Lung (tissue), 16 donors: Measurements from ENCODE around the gene CPS1. TPM values are rescaled to one million over a fixed set of nuclear protein-coding genes. Genes with fewer than 3 reads are reported as not detected.

Source experiments
- ATAC-seq: fragments of 200-7000 bp; cut with Tn5 transposase; one replicate; pipeline ENCODE4 v1.9.1; 2020; ENCODE audit warnings: moderate number of reproducible peaks; ENCODE audit not compliant: insufficient read depth, low FRiP score
- DNase-seq, 3 donors: peaks; one replicate each; pipeline ENCODE4 v3.0.0-alpha.2; 2013 to 2017
- H3K27ac ChIP-seq, 2 donors: one replicate each; pipeline ENCODE4 v1.5.1; 2013; ENCODE audit warnings: mild to moderate bottlenecking in 2 of 2, moderate library complexity in 2 of 2, control low read depth in 1 of 2, inconsistent platforms in 1 of 2, low read depth in 1 of 2, low read length in 1 of 2
- H3K27me3 ChIP-seq, 3 donors: one replicate each; pipeline ENCODE4 v1.5.1; 2013; ENCODE audit warnings: low read length in 2 of 3; ENCODE audit not compliant: control insufficient read depth in 3 of 3, insufficient read depth in 3 of 3
- H3K36me3 ChIP-seq, 4 donors: one replicate each; pipeline ENCODE4 v1.5.1; 2013; ENCODE audit warnings: low read length in 4 of 4, mild to moderate bottlenecking in 1 of 4, moderate library complexity in 1 of 4; ENCODE audit not compliant: control insufficient read depth in 4 of 4, insufficient read depth in 4 of 4
- H3K4me1 ChIP-seq, 5 donors: one replicate each; pipeline ENCODE4 v1.5.1; 2013; ENCODE audit warnings: low read length in 5 of 5, mild to moderate bottlenecking in 2 of 5, moderate library complexity in 1 of 5; ENCODE audit not compliant: control insufficient read depth in 5 of 5, insufficient read depth in 5 of 5
- H3K4me3 ChIP-seq: one replicate; pipeline ENCODE4 v1.5.1; 2013; ENCODE audit warnings: mild to moderate bottlenecking, control low read depth, moderate library complexity
- H3K9ac ChIP-seq, 2 donors: one replicate each; pipeline ENCODE4 v1.5.1; 2013; ENCODE audit warnings: low read length in 2 of 2, control low read depth in 1 of 2; ENCODE audit not compliant: insufficient read depth in 1 of 2
- H3K9me3 ChIP-seq, 4 donors: one replicate each; pipeline ENCODE4 v1.5.1; 2013; ENCODE audit warnings: low read length in 3 of 4, mild to moderate bottlenecking in 1 of 4, moderate library complexity in 1 of 4; ENCODE audit not compliant: control insufficient read depth in 4 of 4, insufficient read depth in 3 of 4
- CTCF ChIP-seq: IDR thresholded peaks from 2 replicates; pipeline ENCODE4 v1.5.1; 2012; ENCODE audit warnings: mild to moderate bottlenecking; ENCODE audit errors: control extremely low read depth, extremely low read depth
- WGBS, 2 donors: extraction: QIAGEN DNeasy Blood & Tissue Kit; methylation state at CpG; one replicate each; pipeline ENCODE4 v1.1.7; 2013; 5-methylcytosine and 5-hydroxymethylcytosine counted together
- long read RNA-seq, 5 donors: transcript quantifications; one replicate each; lab custom pipeline, GENCODE V29; 2026
- polyA plus RNA-seq, 2 donors: library from polyadenylated mRNA; stranded (reverse); fragments of 200-250 nt; gene quantifications; one replicate each; pipeline ENCODE4 v1.2.1, GENCODE V29; 2013
- total RNA-seq, 2 donors: library from RNA; depleted of rRNA in 1 of 2; stranded (reverse); fragments of >200 nt in 1 of 2; gene quantifications; one replicate each; pipeline ENCODE4 v1.2.1, GENCODE V29; 2014 to 2021
- donor health status: control.
- donor health status: control.
- donor health status: Bipolar disorder and iron deficiency.
- donor health status: healthy.
- donor health status: DM: yes; HTN: yes; CAD: no.

Gene CPS1
- 1 to 10 TPM; 3.1 to 5.0 TPM for total RNA-seq
- under 1 TPM; 0.35 to 0.57 TPM for polyA plus RNA-seq
- long read RNA-seq, donor 1, full-length matches to known transcripts, result 1 of 1 reads
- long read RNA-seq, donor 1, partial matches to known transcripts, result 0 of 1 reads
- long read RNA-seq, donor 1, other reads (novel, unspliced or antisense), result 0 of 1 reads
- long read RNA-seq, donor 2, full-length matches to known transcripts, result 1 of 1 reads
- long read RNA-seq, donor 2, partial matches to known transcripts, result 0 of 1 reads
- long read RNA-seq, donor 2, other reads (novel, unspliced or antisense), result 0 of 1 reads
- long read RNA-seq, donor 3, result 0 reads
- long read RNA-seq, donor 4, result 0 reads
- long read RNA-seq, donor 5, result 0 reads

- 78 to 86% methylated on average over 2 of the region's 2 CpGs for WGBS, 2 donors
- TF ChIP-seq CTCF, result no peak
- no peaks in the 10 kb centered on the region for H3K9me3 ChIP-seq
- DNase-seq, result no peak
- no peak within 1 kb of the TSS for H3K9ac ChIP-seq
- no peak within 1 kb of the TSS for H3K4me3 ChIP-seq
- ATAC-seq, result no peak
- H3K36me3 ChIP-seq, result no peaks in the 10 kb centered on the region
- no peak within 1 kb of the TSS for H3K27ac ChIP-seq
- no peaks in the 10 kb centered on the region for H3K4me1 ChIP-seq
- H3K27me3 ChIP-seq, result no peaks in the 10 kb centered on the region
These were observed at the start of gene CPS1 for GRCh38 chr2:210556329-210556980. CPS1 (plus strand) TSS chr2:210556599; CDS start chr2:210556734, 135 bp downstream.

GRCh38 chr2:210515911-210516310 lies 40.5 kb upstream of the CPS1 start:
- Histone ChIP-seq H3K4me1 (no peaks in the 10 kb centered on the region), H3K4me3 (no peak overlapping the region), H3K36me3 (no peaks in the 10 kb centered on the region), H3K9ac (no peak overlapping the region), H3K27ac (no peak overlapping the region), H3K9me3 (peaks cover 0 to 4% (median 0%) of the 10 kb centered on the region in 4 donors), H3K27me3 (no peaks in the 10 kb centered on the region)
- DNase-seq, result no peak
- WGBS, 2 donors, result 89 to 93% methylated on average over 2 of the region's 2 CpGs
- no peak for ATAC-seq
- no peak for TF ChIP-seq CTCF

GRCh38 chr2:210517264-210517663 lies 39.1 kb upstream of the CPS1 start:
- TF ChIP-seq CTCF, result no peak
- 84 to 86% methylated on average over 4 of the region's 4 CpGs for WGBS, 2 donors
- Histone ChIP-seq H3K4me1 (no peaks in the 10 kb centered on the region), H3K27me3 (no peaks in the 10 kb centered on the region), H3K4me3 (no peak overlapping the region), H3K9me3 (no peaks in the 10 kb centered on the region), H3K9ac (no peak overlapping the region), H3K36me3 (no peaks in the 10 kb centered on the region), H3K27ac (no peak overlapping the region)
- DNase-seq, result no peak
- no peak for ATAC-seq
